Stimulated activated CD8-positive, alpha-beta memory T cell treated with anti-CD3 and anti-CD28 coated beads, Interleukin-7, amount 100 ng/mL, for 48 hours (primary cell): ENCODE data around the gene INO80D.
A peak's percentile ranks its signal among the peaks of the same experiment; 100 is the strongest.
"Not testable (repeated sequence)": the region's sequence is repeated elsewhere in the genome, so short reads cannot be mapped to it uniquely, and the experiment has no call there.

Experiments
- DNase-seq, 2 donors: peaks; one replicate each; pipeline ENCODE4 v3.0.0-alpha.2; 2020; ENCODE audit warnings: low read depth in 1 of 2; ENCODE audit errors: extremely low read depth in 1 of 2

Gene INO80D

DNA sequence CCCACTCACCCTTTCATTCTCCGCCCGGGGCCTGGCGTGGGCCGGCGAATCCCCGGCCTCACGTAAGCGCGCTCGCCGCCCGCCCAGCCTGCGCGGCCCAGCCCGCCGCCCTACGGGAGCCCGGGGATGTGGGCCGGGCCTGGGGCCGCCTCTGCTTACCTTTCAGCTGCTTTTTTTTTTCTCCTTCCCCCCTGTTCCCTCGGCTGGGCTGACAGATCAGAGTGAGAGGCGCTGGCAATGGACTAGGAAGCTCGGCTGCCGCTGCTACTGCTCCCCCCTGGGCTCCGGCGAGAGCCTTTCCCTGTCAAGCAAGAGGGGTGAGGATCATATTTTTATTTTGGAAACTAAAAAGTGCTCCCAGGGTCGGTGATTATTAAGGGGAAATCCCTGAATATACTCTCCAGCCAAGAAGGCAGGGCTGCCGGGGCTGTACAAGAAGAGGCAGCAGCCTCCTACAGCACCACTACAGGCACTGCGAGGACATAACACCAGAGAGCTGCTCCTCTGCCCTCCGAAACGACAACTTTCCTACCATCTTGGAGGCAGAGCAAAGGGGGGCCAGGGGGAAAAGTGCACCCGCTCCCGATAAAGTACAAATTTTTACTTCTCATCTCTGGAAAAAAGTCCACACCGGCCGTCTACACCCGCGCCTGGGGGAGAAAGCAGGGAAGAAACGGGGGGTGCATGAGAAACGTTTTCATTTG is at the start of gene INO80D:
INO80D (minus strand) TSS at position 433 of the 704 bp plus-strand sequence. CDS start 23,158 bp downstream, outside the sequence.
- DNase-seq, result peak; percentile 53 to 73

GRCh38 chr2:206127656-206128055 is 41.7 kb upstream of the INO80D start:
- DNase-seq, result no peak

DNA sequence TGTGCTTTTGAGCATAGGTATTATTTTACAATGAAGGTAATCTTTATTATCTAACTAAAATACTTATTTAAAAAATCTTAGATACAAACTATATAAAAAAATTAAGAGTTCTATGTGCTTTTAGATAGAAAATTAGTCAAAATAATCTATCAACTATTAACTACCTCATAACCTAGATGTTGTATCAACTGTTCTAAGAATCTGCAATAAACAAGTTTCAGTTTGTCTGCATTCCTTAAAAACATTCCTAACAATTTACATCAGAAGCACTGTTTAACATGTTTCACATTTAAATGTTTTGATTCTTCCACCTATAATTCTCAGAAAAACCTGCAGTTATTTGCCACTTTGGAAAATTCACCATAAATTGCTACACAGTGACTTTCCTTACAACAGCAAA is 39.9 kb upstream of the INO80D start:
- no peak for DNase-seq

DNA sequence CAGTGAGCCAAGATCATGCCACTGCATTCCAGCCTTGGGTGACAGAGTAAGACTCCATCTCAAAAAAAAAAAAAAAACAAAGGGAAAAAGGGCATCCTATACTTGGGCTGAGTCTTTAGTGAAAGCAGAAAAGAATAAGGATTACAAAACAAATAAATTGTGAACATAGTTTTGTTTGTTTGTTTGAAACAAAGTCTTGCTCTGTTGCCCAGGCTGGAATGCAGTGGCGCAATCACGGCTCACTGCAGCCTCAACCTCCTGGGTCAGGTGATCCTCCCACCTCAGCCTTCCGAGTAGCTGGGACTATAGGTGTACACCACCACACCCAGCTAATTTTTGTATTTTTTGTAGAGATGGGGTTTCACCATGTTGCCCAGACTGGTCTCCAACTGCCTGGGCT is 36.6 kb upstream of the INO80D start:
- DNase-seq, result not testable (repeated sequence)

DNA sequence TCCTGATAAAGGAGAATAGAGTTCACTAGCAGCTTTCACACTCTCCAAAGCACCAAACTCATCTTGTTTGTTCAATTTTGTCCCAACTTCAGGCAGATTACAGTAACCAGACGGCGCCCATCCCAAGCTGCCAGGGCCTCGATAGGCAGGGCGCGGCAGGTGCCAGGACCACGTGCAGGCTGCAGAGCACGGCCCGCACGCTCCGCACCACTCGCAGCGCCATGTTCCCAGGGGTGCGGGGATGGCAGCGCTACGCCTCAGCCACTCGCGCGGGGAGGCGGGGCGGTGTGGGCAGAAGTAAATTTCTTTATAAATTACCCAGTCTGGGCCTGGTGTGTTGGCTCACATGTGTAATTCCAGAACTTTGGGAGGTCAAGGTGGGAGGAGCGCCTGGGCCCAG is 30.3 kb upstream of the INO80D start:
- DNase-seq, result no peak

- DNase-seq, result no peak
Measured at GRCh38 chr2:206115026-206115578, 29.1 kb upstream of the INO80D start.

DNA sequence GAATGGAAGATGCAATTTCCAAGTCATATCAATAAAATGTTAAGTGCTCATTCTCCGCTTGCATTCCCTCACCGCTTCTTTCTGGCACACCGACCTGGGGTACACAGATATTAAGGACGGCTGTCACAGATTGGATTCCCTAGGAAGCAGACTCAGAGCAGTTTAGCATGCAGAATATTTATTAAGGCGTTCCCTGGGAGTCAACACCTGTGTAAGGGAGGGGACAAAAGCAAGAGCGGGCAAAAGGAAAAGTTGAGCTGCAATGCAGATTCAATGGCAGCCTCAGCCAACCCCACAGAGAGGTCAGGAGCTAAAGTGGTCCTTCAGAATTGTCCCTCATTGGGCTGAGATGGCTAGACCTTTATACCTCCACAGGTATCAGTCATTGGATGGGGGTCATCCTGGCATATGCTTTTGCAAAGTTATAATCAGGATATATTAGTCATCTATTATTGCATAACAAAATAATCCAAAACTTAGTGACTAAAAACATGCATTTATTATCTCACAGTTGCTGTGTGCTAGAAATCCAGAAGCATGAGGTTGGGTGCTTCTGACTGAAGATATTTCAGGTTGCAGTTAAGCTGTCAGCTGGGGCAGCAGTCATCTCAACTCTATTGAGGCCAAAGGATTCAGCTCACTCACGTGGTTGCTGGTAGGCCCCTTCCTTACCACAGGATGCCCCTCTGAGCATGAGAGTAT is 27.0 kb upstream of the INO80D start:
- no peak for DNase-seq

- no peak for DNase-seq
Measured at GRCh38 chr2:206112108-206112507, 26.1 kb upstream of the INO80D start.

DNA sequence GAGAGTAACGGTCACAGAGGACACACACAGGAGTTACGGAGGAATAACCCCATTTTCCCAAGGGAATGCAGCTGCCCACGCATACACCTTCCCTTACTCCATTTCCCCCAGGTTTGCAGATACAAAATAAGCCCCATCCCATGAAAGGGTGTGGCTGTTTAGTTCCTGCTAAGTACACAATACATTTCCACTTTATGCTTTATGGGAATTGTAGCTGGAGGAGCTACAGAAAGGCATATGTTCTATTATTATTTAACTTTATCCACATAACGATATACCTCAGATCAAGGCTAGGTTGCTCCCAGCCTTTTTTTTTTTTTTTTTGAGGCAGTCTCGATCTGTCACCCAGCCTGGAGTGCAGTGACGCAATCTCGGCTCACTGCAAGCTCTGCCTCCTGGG is 22.7 kb upstream of the INO80D start:
- DNase-seq, result no peak

DNA sequence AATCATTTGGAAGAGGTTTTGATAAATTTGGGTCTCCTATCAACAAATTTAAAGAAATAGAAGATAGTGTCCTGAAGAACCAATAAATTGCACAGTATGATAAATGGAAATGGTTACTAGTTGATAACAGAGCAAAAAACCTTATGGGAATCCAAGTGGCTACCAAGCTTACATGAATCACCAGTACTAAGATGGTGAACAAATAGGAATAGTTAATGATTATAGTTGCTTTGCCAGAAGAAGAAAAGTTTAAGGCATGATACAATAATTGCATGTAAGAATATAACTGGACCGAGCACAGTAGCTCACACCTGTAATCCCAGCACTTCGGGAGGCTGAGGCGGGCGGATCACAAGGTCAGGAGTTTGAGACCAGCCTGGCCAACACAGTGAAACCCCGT is 19.6 kb upstream of the INO80D start:
- no peak for DNase-seq

DNA sequence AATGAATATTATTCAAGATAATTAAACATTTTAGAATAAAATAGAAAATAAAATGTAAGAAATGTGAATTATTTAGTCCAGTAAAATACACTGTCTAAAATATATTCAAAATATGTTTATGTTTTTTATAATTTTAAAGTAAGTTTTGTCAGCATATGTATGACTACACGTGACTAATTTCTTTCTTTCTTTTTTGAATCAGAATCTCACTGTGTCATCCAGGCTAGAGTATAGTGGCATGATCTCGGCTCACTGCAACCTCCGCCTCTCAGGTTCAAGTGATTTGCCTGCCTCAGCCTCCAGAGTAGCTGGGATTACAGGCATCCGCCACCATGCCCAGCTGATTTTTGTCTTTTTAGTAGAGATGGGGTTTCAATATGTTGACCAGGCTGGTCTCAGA is 19.1 kb upstream of the INO80D start:
- no peak for DNase-seq

GRCh38 chr2:206098872-206099271 is 12.9 kb upstream of the INO80D start:
- not testable (repeated sequence) for DNase-seq

DNA sequence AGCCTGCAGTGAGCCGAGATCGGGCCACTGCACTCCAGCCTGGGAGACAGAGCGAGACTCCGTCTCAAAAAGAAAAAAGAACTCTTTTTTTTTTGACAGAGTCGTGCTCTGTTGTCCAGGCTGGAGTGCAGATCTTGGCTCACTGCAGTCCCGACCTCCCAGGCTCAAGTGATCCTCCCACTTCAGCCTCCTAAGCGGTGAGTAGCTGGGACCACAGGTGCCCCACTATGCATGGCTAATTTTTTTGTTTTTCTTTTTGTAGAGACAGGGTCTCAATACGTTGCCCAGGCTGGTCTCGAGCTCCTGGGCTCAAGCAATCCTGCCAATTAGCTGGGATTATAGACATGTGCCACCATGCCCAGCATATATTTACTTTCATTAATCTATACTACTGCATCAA is 12.5 kb upstream of the INO80D start:
- DNase-seq, result no peak

- no peak for DNase-seq
Measured at GRCh38 chr2:206096876-206097275, 10.9 kb upstream of the INO80D start.

- no peak for DNase-seq
Measured at GRCh38 chr2:206095536-206096332, 9.8 kb upstream of the INO80D start.

DNA sequence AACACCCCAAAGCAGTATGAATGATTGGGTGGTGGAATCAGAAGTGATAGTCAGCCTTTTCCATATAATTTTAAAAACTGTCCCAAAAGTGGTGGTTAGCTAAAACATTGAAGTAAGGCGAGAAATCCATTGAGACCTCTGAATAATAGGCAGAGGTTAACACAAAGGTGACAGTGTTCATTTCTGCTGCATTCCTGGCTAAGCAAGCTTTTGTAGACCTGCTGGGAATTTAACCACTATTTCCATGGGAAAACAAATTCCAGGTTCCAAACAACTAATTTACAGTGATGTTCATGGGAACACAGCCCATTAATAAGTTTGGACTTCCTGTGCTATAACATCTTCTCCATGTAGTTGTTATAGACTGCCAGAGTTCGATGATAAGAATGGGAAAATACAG is 6.3 kb upstream of the INO80D start:
- no peak for DNase-seq

DNA sequence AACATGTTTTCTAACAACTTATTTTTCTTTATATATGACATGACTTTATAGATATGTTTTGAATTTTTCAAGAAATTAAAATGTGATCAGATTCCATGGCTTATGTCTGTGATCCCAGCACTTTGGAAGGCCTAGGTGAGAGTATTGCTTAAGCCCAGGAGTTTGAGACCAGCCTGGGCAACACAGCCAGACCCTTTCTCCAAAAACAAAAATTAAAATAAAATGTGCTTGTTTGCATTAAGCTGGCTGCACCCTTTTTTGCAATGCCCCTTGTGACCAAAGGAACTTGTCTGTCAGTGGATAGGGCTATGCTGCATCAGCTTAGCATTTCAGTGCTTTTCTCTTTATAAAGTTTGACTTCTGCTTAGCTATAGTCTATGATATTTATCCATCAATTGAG is 2.3 kb upstream of the INO80D start:
- DNase-seq, result no peak

DNA sequence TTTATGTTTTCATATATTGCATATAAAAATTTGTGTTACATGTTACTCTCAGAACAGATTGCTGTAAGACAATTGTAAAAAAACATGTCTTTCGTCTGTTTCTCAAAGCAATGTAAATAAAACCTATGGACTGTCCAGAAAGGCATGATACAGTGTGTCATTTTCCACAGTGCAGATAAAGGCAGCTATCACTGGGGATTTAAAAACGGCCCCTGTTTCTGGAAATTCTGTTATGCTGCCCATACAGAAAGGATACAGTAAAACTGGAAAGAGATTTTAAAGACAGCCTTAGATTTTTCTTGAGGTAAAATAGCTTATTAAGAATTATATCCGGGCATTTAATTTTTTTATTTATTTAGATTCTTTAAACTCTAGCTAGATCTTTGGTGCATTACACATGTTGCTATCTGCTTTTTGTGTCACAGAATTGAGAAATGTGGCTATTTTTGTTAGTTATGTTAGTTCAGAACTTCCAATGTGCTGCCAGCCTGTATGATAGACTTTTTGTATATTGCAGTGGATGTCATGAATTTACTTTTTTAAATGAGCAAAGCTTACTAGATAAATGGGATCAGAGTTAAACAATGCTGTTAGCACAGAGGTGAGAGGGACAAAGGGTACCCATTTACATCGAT is 859 bp upstream of the INO80D start:
- no peak for DNase-seq

GRCh38 chr2:206084870-206085741 is 868 bp downstream of the INO80D start:
- peak in 1 of 2 donors; percentile 6 for DNase-seq

DNA sequence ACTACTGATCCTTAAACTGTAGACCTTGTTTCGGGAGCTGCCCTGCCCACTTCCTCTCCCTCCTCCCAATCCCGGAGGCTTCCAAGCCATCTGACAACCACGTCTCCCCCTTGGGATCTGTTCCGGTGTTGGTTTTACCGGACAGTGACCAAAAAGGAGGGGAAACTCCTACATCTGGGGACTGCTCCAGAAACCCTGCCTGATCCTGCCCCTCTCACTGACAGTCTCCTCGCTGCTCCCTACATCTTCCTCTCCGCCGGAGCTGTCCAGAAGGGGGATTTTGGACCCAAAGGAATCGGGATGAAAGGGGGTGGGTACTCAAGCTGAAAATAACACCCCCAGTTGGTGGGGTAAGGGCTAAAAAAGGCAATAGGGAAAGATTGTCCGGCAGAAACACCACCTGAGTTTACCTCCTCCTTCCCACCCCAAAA is 1.5 kb downstream of the INO80D start:
- no peak for DNase-seq
